Smooth muscle cell (in vitro differentiated cells): ENCODE measurements around the gene ZBTB8OS. TPM values are rescaled to one million over a fixed set of nuclear protein-coding genes. Genes with fewer than 3 reads are reported as not detected.

Source experiments
- DNase-seq: peaks from one replicate; lab custom pipeline; 2025; ENCODE audit not compliant: unreplicated experiment; lab: John Stamatoyannopoulos, UW
- H2AFZ ChIP-seq: fragments of 200-600 bp; sonication (generic); 2 replicates; pipeline ENCODE4 v1.6.0; 2016; ENCODE audit warnings: antibody characterized with exemption, low read depth, mild to moderate bottlenecking
- H3F3A ChIP-seq: fragments of 200-600 bp; sonication (generic); 2 replicates; pipeline ENCODE4 v1.6.0; 2017; ENCODE audit warnings: antibody characterized with exemption, low read depth
- H3K27ac ChIP-seq: fragments of 200-600 bp; sonication (generic); 2 replicates; pipeline ENCODE4 v1.5.1; 2016; ENCODE audit warnings: low read depth, mild to moderate bottlenecking
- H3K27me3 ChIP-seq: fragments of 200-600 bp; sonication (generic); 2 replicates; pipeline ENCODE4 v1.6.1; 2016; ENCODE audit warnings: low read depth, mild to moderate bottlenecking
- H3K36me3 ChIP-seq: fragments of 200-600 bp; sonication (generic); 2 replicates; pipeline ENCODE4 v1.5.1; 2016; ENCODE audit warnings: low read depth
- H3K4me1 ChIP-seq: fragments of 200-600 bp; sonication (generic); 2 replicates; pipeline ENCODE4 v1.5.1; 2016; ENCODE audit warnings: low read depth
- H3K4me2 ChIP-seq: fragments of 200-600 bp; sonication (generic); 2 replicates; pipeline ENCODE4 v1.6.0; 2016; ENCODE audit warnings: mild to moderate bottlenecking
- H3K4me3 ChIP-seq: fragments of 200-600 bp; sonication (generic); 2 replicates; pipeline ENCODE4 v1.5.1; 2016; ENCODE audit warnings: mild to moderate bottlenecking
- H3K79me2 ChIP-seq: fragments of 200-600 bp; sonication (generic); 2 replicates; pipeline ENCODE4 v1.6.0; 2016; ENCODE audit warnings: low read depth, mild to moderate bottlenecking
- H3K9ac ChIP-seq: fragments of 200-600 bp; sonication (generic); 2 replicates; pipeline ENCODE4 v1.6.0; 2016; ENCODE audit warnings: low read depth
- H3K9me3 ChIP-seq: fragments of 200-600 bp; sonication (generic); replicated peaks from 2 replicates; pipeline ENCODE4 v1.5.1; 2016; ENCODE audit warnings: low read depth
- H4K20me1 ChIP-seq: fragments of 200-600 bp; sonication (generic); 2 replicates; pipeline ENCODE4 v1.6.0; 2016; ENCODE audit warnings: low read depth
- CTCF ChIP-seq: fragments of 200-600 bp; sonication (generic); IDR thresholded peaks from 2 replicates; pipeline ENCODE4 v1.5.1; 2017; ENCODE audit warnings: borderline replicate concordance, mild to moderate bottlenecking, antibody characterized with exemption; ENCODE audit not compliant: insufficient read depth, poor library complexity, severe bottlenecking
- WGBS: methylation state at CpG from one replicate; pipeline ENCODE4 v1.1.7; 2016; ENCODE audit warnings: low lambda C conversion rate; 5-methylcytosine and 5-hydroxymethylcytosine counted together
- polyA plus RNA-seq: library from polyadenylated mRNA; unstranded; fragments of >200 nt; fragmentation: Nextera tagmentation; extraction: Ambion mirVana; gene quantifications from 2 replicates; pipeline ENCODE4 v1.2.1, GENCODE V29; 2016
- total RNA-seq: library from RNA; depleted of rRNA; stranded (reverse); fragments of >200 nt; gene quantifications from 2 replicates; pipeline ENCODE4 v1.2.3, GENCODE V29; 2014

The ZBTB8OS gene
- total and polyA plus RNA-seq, 2 experiments from 2014 or later: 33.3 to 39.5 TPM

GRCh38 chr1:32666901-32667566 lies 16.7 kb upstream of the ZBTB8OS start:
- no peaks in the 10 kb centered on the region for H3K4me1 ChIP-seq
- no peaks in the 10 kb centered on the region for H3F3A ChIP-seq
- H3K27ac ChIP-seq: no peak overlapping the region
- DNase-seq: no peak
- H2AFZ ChIP-seq: no peak overlapping the region
- H3K27me3 ChIP-seq: no peaks in the 10 kb centered on the region
- no peak for TF ChIP-seq CTCF
- WGBS: 75% methylated on average over 12 of the region's 12 CpGs
- H4K20me1 ChIP-seq: peaks cover 64% of the 10 kb centered on the region
- H3K9ac ChIP-seq: no peak overlapping the region
- peaks cover 17% of the 10 kb centered on the region for H3K36me3 ChIP-seq
- H3K4me2 ChIP-seq: no peak overlapping the region
- H3K79me2 ChIP-seq: peaks cover 20% of the 10 kb centered on the region
- H3K9me3 ChIP-seq: no peaks in the 10 kb centered on the region
- no peak overlapping the region for H3K4me3 ChIP-seq

- Histone ChIP-seq H3K9me3 (no peaks in the 10 kb centered on the region), H3K79me2 (peaks cover 22% of the 10 kb centered on the region), H3K9ac (no peak overlapping the region), H3K4me2 (no peak overlapping the region), H3K36me3 (peaks cover 11% of the 10 kb centered on the region), H3K27me3 (no peaks in the 10 kb centered on the region), H4K20me1 (peaks cover 58% of the 10 kb centered on the region), H3K27ac (no peak overlapping the region), H3K4me3 (no peak overlapping the region), H3F3A (no peaks in the 10 kb centered on the region), H3K4me1 (no peaks in the 10 kb centered on the region), H2AFZ (no peak overlapping the region)
- TF ChIP-seq CTCF: no peak
- 77% methylated on average over 1 of the region's 1 CpG for WGBS
- DNase-seq: no peak
Observed at GRCh38 chr1:32665915-32666314, 15.6 kb upstream of the ZBTB8OS start.

- peaks cover 63% of the 10 kb centered on the region for H3K79me2 ChIP-seq
- H3K36me3 ChIP-seq: peaks cover 38% of the 10 kb centered on the region
Observed at GRCh38 chr1:32659581-32659980, 9.2 kb upstream of the ZBTB8OS start.

More at GRCh38 chr1:32659581-32659980, 9.2 kb upstream of the ZBTB8OS start:
- Histone ChIP-seq H3K27ac (no peak overlapping the region), H3K27me3 (no peaks in the 10 kb centered on the region), H3K4me2 (no peak overlapping the region), H3K4me3 (no peak overlapping the region), H3K9me3 (no peaks in the 10 kb centered on the region), H3K4me1 (no peaks in the 10 kb centered on the region), H4K20me1 (peaks cover 74% of the 10 kb centered on the region), H2AFZ (no peak overlapping the region), H3K9ac (no peak overlapping the region), H3F3A (no peaks in the 10 kb centered on the region)
- TF ChIP-seq CTCF: no peak
- DNase-seq: no peak
- 97% methylated on average over 1 of the region's 1 CpG for WGBS
